Activated T-cell treated with anti-CD3 and anti-CD28 coated beads for 24 hours (primary cell): ENCODE data around the gene USH2A.

Experiments used
- DNase-seq: peaks from one replicate; pipeline ENCODE4 v3.0.0-alpha.2; 2020; ENCODE audit warnings: low read depth

Gene USH2A, protein sequence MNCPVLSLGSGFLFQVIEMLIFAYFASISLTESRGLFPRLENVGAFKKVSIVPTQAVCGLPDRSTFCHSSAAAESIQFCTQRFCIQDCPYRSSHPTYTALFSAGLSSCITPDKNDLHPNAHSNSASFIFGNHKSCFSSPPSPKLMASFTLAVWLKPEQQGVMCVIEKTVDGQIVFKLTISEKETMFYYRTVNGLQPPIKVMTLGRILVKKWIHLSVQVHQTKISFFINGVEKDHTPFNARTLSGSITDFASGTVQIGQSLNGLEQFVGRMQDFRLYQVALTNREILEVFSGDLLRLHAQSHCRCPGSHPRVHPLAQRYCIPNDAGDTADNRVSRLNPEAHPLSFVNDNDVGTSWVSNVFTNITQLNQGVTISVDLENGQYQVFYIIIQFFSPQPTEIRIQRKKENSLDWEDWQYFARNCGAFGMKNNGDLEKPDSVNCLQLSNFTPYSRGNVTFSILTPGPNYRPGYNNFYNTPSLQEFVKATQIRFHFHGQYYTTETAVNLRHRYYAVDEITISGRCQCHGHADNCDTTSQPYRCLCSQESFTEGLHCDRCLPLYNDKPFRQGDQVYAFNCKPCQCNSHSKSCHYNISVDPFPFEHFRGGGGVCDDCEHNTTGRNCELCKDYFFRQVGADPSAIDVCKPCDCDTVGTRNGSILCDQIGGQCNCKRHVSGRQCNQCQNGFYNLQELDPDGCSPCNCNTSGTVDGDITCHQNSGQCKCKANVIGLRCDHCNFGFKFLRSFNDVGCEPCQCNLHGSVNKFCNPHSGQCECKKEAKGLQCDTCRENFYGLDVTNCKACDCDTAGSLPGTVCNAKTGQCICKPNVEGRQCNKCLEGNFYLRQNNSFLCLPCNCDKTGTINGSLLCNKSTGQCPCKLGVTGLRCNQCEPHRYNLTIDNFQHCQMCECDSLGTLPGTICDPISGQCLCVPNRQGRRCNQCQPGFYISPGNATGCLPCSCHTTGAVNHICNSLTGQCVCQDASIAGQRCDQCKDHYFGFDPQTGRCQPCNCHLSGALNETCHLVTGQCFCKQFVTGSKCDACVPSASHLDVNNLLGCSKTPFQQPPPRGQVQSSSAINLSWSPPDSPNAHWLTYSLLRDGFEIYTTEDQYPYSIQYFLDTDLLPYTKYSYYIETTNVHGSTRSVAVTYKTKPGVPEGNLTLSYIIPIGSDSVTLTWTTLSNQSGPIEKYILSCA (N-terminal part only)

DNA sequence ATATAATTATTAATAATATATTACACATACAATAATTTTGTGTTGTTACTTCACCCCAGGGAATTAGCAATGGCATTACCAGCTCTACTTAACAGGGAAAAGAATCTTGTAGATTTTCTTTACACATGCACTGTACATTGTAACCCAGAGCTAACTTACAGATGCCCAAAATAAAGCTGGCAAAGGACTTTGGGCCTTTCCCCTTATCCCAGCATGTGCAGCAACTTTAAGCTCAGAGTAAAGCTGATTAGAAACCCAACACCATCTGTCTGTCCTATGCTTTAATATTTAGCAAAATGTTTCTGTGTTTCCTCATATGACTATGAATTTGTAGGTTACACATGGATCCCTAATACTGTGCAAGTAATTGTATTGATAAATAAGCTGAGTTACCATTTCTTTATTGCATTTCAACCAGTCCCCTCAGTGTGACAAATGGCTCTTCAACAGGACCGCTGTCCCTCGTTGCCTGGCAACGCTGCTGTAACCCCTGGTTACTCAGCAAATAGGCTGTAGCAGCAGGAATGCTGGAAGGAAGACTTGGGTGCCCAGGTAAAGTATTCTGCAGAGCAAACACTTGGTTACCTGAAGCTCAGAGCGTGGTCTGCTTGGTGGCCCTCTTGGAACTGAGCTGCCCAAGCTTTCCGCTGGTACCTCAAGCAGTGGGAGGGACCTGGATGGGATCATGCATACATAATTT lies at the start of gene USH2A:
Gene USH2A (minus strand): TSS at position 628 of the 700 bp plus-strand sequence. CDS start 1,112 bp downstream, outside the sequence.
- DNase-seq, result no peak

DNA sequence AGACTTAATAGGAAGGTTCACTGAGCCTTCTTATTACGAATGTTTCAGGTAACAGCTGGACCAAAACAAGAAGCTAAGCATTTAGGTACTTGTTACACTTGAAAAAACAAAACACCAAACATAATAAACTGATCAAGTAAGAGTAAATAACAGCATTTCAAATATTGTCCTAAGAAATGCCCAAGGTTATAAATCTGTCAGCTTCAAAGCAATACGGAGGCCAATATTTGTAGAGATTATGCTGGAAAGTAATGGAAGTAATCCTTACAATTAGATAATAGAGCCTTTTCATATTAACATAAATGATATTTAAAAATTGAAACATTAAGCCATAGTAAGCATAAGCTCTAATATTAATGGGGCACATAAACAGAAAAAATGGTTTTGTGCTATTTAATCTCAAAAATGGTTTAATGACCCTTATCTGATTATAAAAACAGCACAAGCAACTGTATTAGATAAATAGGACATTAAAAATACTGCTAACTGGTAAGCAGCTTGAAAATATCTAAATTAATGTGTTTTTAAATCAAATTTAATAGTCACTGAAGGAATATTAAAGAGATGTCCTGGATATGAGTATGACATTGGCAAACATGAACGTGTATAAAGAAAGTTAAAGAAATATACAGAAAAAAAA lies 43.0 kb upstream of the USH2A start:
- no peak for DNase-seq

DNA sequence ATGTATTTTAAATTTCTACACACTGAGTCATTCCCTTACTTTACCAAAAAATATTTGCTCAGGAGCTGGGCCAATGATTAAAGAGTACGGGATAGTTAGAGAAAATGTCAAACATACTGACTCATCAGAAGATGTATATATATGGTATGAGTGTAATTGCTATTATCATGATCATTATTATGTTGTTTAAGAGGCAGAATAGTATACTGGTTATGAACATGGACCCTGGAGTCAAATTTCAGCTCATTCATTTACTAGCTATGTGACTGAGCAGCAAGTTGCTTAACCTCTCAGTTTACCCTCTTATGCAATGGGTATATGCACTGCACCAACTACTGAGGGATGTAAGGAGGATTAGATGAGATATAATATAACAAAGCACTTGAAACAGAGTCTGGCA lies 41.2 kb upstream of the USH2A start:
- no peak for DNase-seq

DNA sequence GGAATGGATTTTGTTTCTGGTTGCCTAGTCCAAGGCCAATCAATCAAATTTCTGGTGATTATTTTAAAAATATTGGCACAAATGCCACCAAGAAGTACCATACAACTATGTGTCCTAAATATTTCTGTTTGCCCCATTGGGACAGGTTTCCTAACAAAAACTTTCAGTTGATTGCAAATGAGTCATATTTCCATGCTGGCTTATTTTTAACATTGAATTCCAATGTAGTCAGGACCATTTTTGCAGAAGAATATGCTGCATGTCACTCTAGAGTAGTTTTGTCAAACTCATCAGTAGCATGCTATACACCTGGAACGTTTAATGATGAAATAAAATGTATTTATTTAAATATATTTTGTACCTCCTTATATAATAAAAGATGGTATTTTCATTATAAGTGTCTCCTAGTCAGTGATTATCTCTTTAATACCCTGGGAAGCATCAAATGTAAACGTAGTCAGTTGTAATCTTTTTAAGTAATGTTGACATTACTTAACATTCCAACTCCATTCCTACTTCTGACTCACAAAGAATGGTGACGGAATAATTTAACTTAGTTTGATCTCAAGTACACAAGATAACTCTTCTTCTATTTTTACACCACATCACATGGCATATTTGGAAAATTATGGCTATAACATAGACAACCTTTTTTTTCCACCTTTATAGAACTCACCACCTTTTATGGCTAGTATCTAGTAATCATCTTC lies 39.0 kb upstream of the USH2A start:
- no peak for DNase-seq

DNA sequence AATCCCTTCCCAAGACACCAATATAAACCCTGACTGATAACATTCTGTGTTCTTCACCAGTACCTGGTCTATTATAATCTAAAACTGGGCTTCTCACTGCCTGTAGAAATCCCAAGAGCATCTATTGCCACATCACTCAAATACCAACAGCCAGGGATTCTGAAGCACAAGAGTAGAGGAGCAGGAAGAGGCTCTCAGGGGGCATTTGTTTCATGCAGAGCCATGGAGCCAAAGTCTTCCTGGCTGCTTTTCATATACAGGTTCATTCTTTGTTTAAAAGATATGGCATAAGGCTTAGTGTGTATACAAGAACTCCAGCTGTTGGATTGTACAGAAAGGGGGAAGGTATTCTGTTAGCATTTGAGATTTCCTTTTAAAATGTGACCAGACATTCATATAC lies 38.2 kb upstream of the USH2A start:
- DNase-seq, result no peak

DNA sequence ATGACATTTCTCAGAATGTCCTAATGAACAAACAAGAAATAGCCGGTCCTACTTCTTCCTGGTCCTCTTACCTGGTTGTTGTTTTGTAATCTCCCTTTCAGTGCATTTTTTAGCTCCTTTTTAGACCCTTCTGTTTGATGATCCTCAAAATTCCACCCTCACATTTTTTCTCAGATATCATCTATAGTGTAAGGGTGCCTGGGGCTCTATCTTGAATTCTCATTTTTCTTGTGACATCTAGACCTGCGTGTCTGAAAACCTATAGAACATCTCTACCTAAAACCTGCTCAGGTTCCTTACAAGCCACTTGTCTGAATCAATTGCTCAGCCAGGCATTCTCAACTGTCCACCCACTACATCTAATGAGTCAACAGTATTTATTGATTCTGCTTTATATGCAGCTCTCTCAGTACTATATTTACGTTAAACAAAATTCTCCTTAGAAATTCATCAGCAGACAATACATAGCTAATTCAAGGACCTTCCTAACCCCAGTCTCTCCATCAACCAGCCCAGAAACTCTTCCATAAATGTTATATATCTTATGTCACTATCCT lies 36.5 kb upstream of the USH2A start:
- no peak for DNase-seq

DNA sequence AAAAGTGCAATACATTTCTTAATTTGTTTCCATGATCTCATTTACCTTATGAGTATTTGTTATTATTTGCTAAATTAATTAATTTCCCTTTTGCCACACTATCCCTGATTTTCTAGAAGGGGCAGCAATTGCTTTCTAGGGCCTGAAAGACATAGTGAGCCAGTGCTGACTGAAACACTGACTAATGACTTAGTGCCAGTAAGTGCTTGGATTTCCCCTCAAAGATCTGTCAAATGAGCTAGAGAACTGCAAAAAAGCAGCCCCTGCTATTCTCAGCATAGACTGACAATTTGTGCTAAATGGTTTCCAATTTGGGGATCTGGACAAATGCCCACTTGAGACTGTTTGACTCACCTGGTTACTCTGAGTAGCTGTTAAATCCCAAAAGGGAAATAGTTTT lies 35.6 kb upstream of the USH2A start:
- DNase-seq, result no peak

DNA sequence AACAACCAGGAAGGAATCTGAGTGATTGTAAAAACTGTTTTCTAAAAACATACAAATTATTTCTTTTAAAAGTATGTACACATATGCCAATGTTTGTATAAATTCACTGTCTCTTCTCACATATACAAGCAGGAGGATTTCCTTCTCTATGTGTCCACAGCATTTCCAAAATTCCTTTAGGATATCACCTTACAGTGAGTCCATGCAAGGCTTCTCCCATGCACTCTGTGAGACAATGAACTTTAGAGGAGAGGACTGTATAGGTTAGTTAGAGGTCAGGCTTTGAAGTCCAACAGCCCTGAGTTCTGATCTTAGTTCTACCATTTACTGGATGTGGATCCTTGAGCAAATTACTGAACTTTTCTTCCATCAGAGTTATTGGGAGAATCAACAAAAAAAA lies 34.1 kb upstream of the USH2A start:
- no peak for DNase-seq

DNA sequence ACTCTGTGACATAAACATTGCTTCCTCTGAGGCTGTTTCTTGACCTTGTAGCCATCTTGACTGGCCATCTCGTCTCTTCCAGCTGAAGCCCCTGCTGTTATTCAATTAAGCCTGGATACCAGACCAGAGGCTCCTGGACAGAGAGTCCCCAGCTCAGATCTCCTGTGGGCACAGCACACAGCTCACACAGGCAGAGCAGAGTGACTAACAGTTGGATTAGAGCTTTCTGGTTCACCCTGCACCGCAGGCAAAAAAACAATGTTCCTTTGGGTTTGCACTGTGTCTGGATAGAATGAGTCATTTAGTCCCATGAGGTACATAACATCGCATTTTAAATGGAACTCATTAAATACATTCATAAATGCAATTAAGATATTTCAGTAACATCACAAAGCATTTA lies 33.4 kb upstream of the USH2A start:
- DNase-seq, result no peak

DNA sequence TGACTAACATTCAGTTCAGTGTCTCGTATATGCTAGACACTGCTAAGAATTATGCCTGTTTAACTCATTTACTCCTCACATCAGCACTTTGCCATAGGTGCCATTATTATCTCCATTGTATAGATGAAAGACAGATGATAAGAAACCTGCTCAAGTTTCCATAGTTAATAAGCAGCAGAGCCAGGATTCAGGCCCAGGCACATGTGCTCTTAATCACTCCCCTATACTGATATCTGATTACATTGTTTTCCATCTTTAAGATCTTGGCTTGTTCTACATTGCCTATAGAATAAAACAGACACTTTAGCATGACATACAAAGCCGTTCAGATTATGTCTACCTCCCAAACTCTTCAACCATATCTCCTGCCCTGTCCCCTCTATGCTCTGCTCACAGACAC lies 30.5 kb upstream of the USH2A start:
- no peak for DNase-seq

DNA sequence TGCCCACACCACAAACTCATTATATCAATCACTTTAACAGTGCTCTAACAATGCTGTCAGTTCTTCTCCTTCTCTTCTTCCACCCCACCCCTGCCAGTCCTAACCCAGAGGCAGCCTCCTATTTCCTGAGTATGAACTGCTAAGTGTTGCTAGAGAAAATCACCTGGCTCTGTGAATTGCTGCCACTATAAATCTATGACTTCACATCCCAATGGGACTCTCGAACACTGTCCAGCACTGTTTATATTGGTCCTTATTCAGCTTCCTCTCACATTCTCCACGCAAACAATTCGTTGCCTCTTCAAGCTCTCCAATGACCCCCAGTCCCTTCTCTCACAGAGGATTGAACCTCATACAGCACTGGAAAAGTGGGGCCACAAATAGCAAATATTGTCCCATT lies 27.0 kb upstream of the USH2A start:
- no peak for DNase-seq

DNA sequence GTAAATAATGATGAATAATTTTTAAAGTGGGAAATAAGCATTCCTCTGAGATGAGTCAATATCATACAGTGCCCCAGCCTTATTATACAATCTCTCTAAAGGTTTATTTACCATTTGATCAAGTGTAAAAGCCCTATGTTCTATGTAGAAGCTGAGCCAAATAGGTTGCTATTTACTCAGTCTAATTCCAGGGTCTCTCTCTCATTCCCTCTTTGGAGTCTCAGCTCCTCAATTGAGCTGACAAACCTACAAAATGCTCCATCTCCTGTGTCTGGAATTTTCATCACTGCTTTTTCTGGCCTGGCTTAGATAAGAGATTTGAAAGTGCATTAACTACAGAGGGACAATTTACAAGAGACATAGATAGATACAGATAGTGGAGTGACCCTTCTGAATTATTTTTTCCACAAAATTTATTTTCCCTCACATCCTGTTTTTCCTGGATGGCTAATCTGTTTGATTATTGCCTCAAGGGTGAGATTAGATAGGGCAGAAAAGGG lies 24.8 kb upstream of the USH2A start:
- DNase-seq, result no peak

DNA sequence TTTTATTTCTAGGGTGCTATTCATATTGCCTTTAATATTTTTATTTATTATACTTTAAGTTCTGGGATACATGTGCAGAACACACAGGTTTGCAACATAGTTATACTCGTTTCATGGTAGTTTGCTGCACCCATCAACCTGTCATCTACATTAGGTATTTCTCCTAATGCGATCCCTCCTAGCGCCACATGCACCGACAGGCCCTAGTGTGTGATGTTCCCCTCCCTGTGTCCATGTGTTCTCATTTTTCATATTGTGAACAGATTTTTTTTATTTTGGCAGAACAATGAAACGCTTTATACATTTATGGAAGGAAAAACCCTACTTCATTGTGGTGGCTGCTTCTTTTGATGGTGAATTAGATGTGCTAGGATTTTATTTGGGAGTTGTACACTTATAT lies 14.4 kb upstream of the USH2A start:
- no peak for DNase-seq

DNA sequence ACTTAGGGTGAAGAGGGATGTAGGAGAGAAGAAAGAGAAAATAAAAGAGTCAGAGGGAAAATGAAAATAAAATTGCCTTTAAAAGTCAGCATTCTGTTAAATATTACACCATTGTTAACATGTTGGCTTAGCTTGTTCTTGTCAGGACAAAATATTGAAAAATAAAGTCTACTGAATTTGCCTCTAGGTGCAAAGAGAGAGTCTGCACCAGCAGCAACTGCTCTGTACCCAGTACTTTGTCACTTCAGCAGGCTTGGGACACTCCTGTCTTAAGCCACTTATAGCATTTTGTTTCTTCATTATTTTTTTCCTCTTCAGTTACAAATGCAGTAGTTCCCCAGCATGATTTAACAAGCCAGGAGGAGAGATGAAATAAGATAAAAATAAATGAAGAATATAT lies 11.0 kb upstream of the USH2A start:
- no peak for DNase-seq

DNA sequence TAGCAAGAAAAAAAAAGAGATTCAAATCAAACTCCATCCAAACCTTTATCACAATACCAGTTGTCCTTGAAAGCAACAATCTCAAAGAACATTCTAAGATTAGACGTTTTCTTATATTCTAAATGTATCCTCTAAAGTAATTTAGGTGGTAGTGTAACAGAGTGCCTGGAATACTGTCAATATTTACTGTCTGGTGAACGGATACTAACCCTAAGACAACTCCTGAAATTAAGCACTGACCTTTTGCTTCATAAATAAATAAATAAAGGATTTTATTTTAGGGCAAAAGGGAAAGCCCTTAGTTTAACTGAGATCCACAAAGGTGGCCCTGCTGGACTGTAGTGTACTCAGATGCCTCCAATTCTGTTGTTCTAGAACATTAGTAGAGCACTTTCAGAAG lies 9.9 kb upstream of the USH2A start:
- DNase-seq, result no peak

DNA sequence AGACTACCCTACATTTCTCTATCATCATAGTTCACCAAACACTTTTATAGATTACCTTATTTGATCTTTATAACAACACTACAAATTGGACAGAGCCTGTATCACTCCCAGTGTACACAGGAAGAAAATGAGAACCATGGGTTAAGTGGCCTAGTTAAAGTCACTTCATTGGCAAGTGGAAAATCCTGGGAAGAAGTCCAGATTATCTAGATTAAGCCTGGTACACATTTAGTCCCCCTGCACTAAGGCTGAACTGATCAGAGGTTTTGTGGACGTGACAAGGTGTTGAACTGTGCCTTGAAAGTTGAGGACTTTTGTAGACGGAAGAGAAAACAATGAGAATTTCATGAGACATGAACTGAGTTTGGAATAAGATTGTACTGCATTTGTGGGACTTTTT lies 7.5 kb upstream of the USH2A start:
- DNase-seq, result no peak

DNA sequence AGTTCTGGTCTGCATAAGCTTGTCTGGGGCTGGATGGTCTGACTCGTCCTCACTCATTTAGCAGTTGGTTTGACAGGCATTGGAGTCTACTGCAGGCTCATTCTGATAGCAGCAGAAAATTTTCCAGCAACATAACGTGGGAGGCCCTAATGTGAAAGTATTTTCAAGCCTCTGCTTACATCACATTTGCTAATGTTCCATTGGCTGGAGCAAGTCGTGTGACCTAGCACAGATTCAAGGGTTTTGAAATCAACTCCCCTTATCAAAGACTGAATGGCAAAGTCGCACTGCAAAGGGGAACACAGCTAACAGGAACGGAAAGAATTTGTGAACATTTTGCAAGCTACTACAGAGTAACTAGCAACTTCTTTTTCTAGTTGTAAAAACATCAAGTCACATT lies 2.3 kb upstream of the USH2A start:
- DNase-seq, result no peak

DNA sequence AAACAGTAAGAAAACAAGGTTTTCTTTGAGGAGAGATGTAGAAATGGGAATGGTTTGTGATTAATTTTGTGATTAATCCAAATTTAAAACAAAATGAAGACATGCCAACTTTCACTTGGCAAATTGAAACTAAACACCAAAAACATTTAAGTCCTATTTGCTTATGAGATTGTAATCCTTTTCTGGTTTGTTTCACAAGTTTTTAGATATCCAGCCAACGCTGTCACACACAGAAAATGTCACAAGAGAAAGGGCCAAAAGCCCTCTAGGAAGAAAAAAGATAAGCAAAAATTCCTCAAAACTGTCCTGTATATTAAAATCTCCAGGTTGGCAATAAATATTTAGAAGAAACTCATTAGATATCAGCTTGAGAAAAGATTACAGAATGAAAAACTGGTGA lies 2.5 kb downstream of the USH2A start:
- DNase-seq, result no peak

DNA sequence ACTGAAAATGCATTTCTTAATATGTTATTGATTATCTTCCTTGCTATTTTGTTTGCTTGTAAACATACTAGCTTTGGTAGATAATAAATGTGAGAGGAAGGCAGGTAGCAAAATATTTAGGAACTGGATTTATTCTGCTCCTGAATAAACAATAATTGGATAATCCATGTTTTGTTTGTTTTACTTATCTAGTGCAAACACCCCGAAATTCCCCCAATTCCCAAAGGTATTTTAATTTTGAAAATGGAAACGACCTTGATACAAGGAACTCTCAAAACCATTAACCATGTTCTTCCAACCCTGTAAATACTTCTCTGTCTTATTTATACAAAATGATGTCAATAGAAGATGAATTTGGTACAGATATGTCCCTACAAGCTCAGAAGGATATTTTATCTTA lies 3.0 kb downstream of the USH2A start:
- no peak for DNase-seq

DNA sequence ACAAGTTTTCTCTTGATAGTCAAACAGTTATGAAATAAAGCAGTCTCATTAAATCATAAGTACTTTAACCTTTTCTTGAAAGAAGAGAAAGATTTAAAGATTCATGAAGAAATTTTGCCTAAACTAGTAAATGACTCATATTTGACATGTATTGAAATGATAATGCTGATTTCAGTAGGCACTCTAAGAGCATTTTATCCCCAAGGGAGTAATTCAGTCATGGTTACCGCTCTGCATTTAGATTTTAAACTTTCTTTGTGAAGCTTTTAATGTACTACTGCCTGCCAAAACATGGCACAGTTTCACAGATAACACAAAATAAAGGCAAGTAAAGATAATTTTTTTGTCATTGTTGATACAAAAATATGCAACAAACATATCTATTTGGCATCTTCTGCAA lies 6.8 kb downstream of the USH2A start:
- DNase-seq, result no peak
